Measurements from ENCODE around the gene MMP17.

Gene MMP17

GRCh38 chr12:131850856-131851559 is 22.8 kb downstream of the MMP17 start:
- DNase-seq (ENCODE audit: low spot score), result no peak

GRCh38 chr12:131851741-131852550 is 23.8 kb downstream of the MMP17 start:
- peak; percentile 6 for DNase-seq (ENCODE audit: low spot score)

GRCh38 chr12:131852551-131853299 is 24.5 kb downstream of the MMP17 start:
- DNase-seq (ENCODE audit: low spot score), result no peak

DNA sequence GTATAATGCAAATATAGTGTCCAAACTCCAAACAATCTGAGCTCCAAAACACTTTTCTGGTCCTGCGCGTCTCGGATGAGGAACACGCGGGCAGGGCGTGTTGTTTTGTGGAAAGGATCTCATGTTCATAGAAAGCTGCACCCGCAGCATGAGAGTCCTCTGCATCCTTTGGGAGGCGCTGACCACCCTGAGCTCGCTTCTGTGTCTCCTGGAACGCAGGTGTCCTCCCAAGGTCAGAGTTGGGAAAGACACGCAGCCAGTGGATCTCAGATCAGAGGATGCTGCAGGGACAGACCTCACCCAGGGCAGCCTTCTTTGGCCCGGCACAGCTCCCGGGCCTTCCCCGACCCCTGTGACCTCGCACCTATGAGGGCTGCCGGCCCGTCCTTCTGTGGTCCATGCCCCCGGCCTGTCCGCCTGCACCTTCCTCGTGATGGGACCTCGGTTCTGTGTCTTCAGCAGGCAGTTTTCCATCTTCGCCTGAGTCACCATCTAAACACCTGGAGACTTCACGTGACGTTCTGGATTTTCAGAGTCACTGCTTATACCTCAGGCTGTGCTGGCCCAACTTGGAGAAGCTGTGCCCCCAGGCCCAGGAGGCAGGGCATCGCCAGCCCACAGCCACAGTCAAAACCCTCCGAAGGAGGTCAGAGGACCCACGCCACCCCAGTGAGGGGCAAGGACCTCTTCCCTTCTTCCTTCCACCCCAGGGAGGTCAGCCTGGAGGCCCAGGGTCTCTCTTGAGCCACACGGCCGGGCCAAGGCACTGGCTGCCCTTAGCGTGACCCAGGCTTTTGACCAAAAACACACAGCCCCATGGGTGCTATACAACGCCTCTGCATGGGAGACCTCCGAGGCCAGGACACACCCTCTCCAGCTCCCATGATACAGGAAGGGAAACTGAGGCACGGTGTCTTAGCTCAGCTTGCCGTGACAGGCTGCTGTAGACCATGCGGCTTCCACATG is 25.9 kb downstream of the MMP17 start:
- no peak for DNase-seq (ENCODE audit: low spot score)

DNA sequence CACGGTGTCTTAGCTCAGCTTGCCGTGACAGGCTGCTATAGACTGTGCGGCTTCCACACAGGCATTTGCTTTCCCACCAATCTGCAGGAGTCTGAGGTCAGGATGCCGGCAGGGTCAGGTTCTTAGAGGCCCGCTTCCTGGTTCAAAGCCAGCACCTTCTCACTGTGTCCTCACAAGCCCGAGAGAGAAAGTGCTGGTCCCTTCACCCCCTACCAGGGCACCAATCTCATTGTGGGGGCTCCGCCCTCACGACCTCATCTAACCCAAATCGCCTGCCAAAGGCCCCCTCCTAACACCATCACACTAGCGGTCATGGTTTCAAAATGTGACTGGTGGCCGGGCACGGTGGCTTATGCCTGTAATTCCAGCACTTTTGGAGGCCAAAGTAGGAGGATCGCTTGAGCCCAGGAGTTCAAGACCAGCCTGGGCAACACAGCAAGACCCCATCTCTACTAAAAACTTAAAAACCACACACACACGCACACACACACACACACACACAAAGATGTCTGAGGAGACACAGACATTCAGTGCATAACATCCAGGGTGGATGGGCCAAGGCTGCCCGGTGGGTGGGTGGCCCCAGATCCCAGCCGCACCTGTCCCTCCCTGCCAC is 26.8 kb downstream of the MMP17 start:
- DNase-seq (ENCODE audit: low spot score), result no peak

GRCh38 chr12:131855521-131856142 is 27.4 kb downstream of the MMP17 start:
- DNase-seq (ENCODE audit: low spot score), result no peak

DNA sequence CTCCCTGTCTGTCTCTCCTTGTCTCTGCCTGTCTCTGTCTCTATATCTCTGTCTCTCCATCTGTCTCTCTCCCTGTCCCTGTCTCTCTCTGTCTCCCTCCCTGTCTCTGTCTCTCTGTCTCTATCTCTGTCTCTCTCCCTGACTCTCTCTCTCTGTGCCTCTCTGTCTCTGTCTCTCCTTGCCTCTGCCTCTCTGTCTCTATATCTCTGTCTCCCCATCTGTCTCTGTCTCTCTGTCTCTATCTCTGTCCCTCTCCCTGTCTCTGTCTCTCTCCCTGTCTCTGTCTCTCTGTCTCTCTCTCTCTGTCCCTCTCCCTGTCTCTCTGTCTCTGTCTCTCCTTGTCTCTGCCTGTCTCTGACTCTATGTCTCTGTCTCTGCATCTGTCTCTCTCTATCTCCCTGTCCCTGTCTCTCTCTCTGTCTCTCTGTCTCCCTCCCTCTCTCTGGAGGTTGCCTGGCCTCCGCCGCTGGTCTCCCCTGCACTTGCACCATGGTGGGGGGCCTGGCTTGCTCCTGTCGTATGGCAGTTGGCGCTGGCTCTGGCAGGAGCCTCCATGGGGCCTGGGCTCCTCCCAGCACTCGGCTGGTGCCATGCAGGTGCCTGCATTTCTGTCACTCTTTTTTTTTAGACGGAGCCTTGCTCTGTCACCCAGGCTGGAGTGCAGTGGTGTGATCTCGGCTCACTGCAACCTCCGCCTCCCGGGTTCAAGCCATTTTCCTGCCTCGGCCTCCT is 28.3 kb downstream of the MMP17 start:
- DNase-seq (ENCODE audit: low spot score), result no peak

- DNase-seq (ENCODE audit: low spot score), result no peak
These were observed 30.0 kb downstream of the MMP17 start for GRCh38 chr12:131857908-131858850.

DNA sequence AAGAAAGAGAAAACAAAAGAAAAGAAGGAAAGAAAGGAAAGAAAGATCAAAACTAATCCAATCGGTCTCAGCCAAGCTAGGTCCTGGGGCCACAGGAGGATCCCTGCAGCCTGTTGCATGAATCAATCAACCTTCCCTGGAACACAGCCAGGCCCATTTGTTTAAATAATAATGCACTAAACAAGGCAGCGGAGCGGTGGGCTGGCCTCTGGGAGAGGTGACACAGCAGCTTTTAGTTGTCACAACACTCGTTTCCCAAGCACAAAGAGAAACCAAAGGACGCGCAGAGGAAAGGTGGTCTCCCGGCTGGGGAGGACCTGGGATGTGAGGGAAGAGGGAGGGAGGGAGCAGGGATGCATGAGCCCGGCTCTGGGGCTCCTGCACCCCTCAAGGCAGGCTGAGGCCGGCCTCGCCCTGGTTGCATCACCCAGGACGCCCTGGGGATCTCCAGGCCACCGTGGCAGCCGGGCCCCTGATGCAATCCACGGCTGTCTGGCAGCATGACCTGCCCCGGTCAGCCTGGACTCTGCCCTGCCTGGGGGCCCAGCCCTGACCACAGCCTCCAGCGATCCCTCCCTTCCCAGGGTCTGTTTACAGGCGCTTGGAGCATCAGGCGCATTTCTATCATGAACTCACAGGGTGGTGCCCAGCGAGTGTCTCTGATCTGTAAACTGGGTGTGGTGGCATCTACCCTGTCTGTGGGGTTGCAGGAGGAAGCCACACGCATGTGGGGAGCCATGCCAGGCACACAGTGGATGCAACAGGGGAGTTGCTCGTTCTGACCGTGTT is 32.5 kb downstream of the MMP17 start:
- peak; percentile 65 for DNase-seq (ENCODE audit: low spot score)

DNA sequence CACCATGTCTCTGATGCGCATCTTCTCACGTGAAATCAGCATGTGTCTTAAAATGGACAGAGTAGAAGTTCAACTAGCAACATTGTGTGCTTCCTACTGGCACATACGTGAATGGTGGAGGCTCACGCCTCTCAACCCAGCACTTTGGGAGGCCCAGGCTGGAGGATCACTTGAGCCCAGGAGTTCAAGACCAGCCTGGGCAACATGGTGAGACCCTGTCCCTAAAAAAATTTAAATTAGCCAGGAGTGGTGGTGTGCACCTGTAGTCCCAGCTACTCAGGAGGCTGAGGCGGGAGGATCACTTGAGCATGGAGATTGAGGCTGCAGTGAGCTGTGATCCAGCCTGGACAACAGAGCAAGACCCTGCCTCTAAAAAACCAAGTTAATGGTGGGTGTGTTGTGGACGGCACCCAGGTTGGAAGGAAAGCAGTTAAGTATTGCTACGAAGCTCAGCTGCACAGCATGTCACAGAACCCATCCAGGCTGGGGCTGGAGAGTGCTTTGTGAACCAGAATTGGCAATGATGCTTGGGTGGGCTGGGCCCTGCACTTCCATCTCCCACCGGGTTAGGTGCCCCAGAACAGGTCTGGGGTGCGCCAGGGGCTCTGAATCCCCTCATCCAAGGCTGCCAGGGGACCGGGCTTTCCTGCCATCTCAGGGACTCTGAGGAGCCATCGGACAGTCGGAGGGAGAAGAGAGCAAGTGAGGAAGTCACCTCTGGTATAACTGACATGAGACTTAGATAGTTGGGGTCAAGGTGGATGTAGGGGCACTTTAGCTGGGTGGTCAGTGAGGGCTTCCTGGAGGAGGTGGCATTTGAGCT is 33.3 kb downstream of the MMP17 start:
- no peak for DNase-seq (ENCODE audit: low spot score)

DNA sequence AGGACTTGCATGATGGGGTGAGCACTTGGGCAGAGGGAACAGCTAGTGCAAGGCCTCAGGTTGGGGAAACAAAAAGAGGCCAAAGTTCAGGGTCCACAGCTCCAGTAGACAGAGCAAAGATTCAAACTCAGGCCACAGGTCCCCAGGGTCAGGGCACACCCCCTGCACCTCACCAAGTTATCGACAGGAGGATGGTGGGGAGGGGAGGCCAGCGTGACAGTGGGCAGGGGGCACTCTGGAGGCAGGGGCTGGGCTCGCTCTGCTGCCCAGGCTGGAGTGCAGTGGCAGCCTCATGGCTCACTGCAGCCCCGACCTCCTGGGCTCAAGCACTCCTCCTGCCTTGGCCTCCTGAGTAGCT is 33.9 kb downstream of the MMP17 start:
- DNase-seq (ENCODE audit: low spot score), result no peak

DNA sequence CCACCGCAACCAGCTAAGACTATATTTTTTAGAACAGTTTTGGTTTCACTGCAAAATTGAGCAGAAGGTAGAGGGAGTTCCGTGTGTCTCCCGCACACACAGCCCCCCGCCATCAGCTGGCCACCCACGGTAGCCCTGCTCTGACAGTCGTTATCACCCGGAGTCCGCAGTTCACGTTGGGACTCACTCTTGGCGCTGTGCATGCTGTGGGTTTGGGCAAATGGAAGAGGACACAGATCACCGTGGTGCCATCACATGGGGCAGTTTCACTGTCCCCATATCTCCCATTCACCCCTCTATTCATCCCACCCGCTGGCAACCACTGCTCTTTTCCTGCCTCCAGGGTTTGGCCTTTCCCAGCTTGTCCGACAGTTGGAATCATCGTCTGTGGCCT is 34.4 kb downstream of the MMP17 start:
- DNase-seq (ENCODE audit: low spot score), result no peak

GRCh38 chr12:131862994-131863710 is 35.0 kb downstream of the MMP17 start:
- DNase-seq (ENCODE audit: low spot score), result no peak

GRCh38 chr12:131863711-131864396 is 35.7 kb downstream of the MMP17 start:
- no peak for DNase-seq (ENCODE audit: low spot score)

DNA sequence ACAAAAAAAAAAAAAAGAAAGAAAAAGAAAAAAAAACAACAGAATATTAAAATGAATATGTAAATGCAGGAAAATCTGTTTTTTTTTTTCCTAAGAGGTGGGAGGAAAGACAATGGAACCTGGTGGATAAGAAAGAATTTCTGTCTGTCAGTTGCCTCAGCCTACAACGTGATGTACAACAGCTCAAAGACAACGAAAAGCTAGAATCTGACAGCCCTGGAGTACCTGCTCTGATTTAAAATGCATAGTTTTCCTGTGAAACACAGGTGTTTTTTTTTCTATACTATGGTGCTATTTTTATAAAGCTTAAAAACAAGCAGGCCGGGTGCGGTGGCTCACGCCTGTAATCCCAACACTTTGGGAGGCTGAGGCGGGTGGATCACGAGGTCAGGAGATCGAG is 36.3 kb downstream of the MMP17 start:
- no peak for DNase-seq (ENCODE audit: low spot score)
